WERI-Rb-1 (cell line): ENCODE measurements around the gene GNG13.

Source experiments
- DNase-seq: peaks from one replicate; pipeline ENCODE4 v3.0.0-alpha.2; 2020
- H3K27ac ChIP-seq: fragments of 250-450 bp; sonication (Bioruptor Pico); 2 replicates; pipeline ENCODE4 v1.5.1; 2020; ENCODE audit warnings: mild to moderate bottlenecking, moderate library complexity
- H3K27me3 ChIP-seq: fragments of 250-450 bp; sonication (Bioruptor Pico); 2 replicates; pipeline ENCODE4 v1.5.1; 2021; ENCODE audit warnings: mild to moderate bottlenecking, low read depth, moderate library complexity; ENCODE audit not compliant: insufficient read depth, severe bottlenecking
- H3K36me3 ChIP-seq: fragments of 250-450 bp; sonication (Bioruptor Pico); 2 replicates; pipeline ENCODE4 v1.5.1; 2020; ENCODE audit warnings: mild to moderate bottlenecking, moderate library complexity
- H3K4me3 ChIP-seq: 2 replicates; pipeline ENCODE4 v1.5.1; 2011; ENCODE audit warnings: low read depth, mild to moderate bottlenecking, control low read depth, low read length
- H3K9me3 ChIP-seq: fragments of 250-450 bp; sonication (Bioruptor Pico); 2 replicates; pipeline ENCODE4 v1.5.1; 2021; ENCODE audit warnings: mild to moderate bottlenecking, moderate library complexity; ENCODE audit not compliant: severe bottlenecking
- TF ChIP-seq, protein P1 (sequence below): IDR thresholded peaks from 2 replicates; pipeline ENCODE4 v1.5.1; 2011; ENCODE audit warnings: low read depth, mild to moderate bottlenecking, control low read depth, inconsistent platforms, low read length

Gene GNG13

DNA sequence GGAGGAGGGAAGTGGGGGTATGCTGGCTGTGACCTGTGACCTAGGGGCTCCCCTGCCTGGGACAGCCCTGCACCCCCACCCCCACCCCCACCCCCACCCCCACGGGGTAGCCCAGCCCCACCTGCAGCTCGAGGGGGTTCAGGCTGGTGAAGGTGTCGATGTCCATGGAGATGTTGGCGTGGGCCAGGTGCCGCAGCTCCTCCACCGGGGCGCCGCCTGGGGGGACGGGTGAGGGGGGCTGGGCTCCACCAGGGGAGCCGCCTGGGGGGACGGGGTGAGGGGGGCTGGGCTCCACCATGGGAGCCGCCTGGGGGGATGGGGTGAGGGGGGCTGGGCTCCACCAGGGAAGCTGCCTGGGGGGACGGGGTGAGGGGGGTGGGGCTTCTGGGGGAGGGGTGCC, 30.1 kb downstream of the GNG13 start:
- TF ChIP-seq, protein P1, sequence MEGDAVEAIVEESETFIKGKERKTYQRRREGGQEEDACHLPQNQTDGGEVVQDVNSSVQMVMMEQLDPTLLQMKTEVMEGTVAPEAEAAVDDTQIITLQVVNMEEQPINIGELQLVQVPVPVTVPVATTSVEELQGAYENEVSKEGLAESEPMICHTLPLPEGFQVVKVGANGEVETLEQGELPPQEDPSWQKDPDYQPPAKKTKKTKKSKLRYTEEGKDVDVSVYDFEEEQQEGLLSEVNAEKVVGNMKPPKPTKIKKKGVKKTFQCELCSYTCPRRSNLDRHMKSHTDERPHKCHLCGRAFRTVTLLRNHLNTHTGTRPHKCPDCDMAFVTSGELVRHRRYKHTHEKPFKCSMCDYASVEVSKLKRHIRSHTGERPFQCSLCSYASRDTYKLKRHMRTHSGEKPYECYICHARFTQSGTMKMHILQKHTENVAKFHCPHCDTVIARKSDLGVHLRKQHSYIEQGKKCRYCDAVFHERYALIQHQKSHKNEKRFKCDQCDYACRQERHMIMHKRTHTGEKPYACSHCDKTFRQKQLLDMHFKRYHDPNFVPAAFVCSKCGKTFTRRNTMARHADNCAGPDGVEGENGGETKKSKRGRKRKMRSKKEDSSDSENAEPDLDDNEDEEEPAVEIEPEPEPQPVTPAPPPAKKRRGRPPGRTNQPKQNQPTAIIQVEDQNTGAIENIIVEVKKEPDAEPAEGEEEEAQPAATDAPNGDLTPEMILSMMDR, result no peak
- no peak for DNase-seq
- Histone ChIP-seq H3K4me3 (no peak overlapping the region), H3K27ac (no peak overlapping the region), H3K27me3 (no peaks in the 10 kb centered on the region), H3K36me3 (no peaks in the 10 kb centered on the region), H3K9me3 (no peaks in the 10 kb centered on the region)

DNA sequence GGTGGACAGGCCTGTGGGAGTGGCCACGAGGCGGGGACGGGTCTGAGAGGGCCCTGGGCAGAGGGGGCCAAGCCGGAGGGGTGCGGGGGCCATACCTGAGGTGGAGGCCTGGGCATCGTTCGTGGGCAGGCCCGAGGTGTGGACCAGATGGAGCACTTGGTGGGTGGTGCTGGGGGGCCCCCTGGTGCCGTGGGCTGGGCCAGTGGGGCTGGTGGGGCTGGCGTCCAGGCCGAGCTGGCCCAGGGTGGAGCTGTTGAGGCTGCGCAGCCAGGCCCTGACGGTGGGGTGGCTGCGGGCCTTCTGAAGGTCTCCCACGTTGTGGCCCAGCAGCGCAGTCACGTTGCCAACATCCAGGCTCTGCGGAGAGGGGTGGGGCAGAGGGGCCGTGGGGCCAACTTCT, 30.6 kb downstream of the GNG13 start:
- Histone ChIP-seq H3K9me3 (no peaks in the 10 kb centered on the region), H3K27ac (no peak overlapping the region), H3K4me3 (no peak overlapping the region), H3K36me3 (no peaks in the 10 kb centered on the region), H3K27me3 (no peaks in the 10 kb centered on the region)
- TF ChIP-seq, protein P1, result 0 out of 2 replicates have a peak, but pooled peaks have one; percentile 6
- no peak for DNase-seq

GRCh38 chr16:769184-769784, 31.2 kb downstream of the GNG13 start:
- no peaks in the 10 kb centered on the region for H3K27me3 ChIP-seq

GRCh38 chr16:768428-768827, 32.1 kb downstream of the GNG13 start:
- H3K27me3 ChIP-seq, result no peaks in the 10 kb centered on the region
- no peak for DNase-seq
- no peak overlapping the region for H3K4me3 ChIP-seq
- no peaks in the 10 kb centered on the region for H3K9me3 ChIP-seq
- no peaks in the 10 kb centered on the region for H3K36me3 ChIP-seq
- TF ChIP-seq, protein P1, result no peak
- no peak overlapping the region for H3K27ac ChIP-seq

More at GRCh38 chr16:769184-769784, 31.2 kb downstream of the GNG13 start:
- no peak for DNase-seq
- no peaks in the 10 kb centered on the region for H3K36me3 ChIP-seq
- no peak overlapping the region for H3K4me3 ChIP-seq
- TF ChIP-seq, protein P1, result no peak
- no peaks in the 10 kb centered on the region for H3K9me3 ChIP-seq
- no peak overlapping the region for H3K27ac ChIP-seq

DNA sequence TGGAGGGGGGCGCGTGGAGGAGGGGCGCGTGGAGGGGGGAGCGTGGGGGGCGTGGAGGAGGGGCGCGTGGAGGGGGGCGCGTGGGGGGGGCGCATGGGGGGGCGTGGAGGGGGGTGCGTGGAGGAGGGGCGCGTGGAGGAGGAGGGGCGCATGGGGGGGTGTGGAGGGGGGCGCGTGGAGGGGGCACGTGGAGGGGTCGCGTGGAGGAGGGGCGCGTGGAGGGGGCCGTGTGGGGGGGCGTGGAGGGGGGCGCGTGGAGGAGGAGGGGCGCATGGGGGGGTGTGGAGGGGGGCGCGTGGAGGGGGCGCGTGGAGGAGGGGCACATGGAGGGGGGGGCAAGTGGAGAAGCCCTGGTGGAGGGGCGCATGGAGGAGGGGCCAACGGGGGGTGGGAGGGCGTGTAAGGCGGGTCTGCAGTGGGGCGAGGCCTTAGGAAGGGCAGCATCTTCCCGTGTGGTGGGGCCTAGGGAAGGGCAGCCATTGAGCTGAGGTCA, 32.7 kb downstream of the GNG13 start:
- H3K27ac ChIP-seq, result no peak overlapping the region
- no peaks in the 10 kb centered on the region for H3K9me3 ChIP-seq
- TF ChIP-seq, protein P1, result no peak
- H3K27me3 ChIP-seq, result no peaks in the 10 kb centered on the region
- H3K36me3 ChIP-seq, result no peaks in the 10 kb centered on the region
- DNase-seq, result no peak
- H3K4me3 ChIP-seq, result no peak overlapping the region
